HEK293T (cell line): Measurements from ENCODE around the gene ACTRT2.

Experiments used
- BHLHE40 ChIP-seq: fragments of 450-650 bp; IDR thresholded peaks from 2 replicates; pipeline ENCODE4 v1.6.1; 2016; ENCODE audit warnings: mild to moderate bottlenecking, moderate library complexity, borderline replicate concordance
- FOXM1 ChIP-seq: fragments of 450-650 bp; IDR thresholded peaks from 2 replicates; pipeline ENCODE4 v1.6.1; 2017; ENCODE audit warnings: mild to moderate bottlenecking, borderline replicate concordance
- SUZ12 ChIP-seq: fragments of 450-650 bp; IDR thresholded peaks from 2 replicates; pipeline ENCODE4 v1.6.1; 2016; ENCODE audit warnings: mild to moderate bottlenecking
- TARDBP ChIP-seq: fragments of 450-650 bp; IDR thresholded peaks from 2 replicates; pipeline ENCODE4 v1.6.1; 2016

- TF ChIP-seq BHLHE40, result no peak
- TF ChIP-seq TARDBP, result no peak
- TF ChIP-seq FOXM1, result no peak
- no peak for TF ChIP-seq SUZ12
Measured at GRCh38 chr1:3029481-3029961, 8.3 kb downstream of the ACTRT2 start.
